ENCODE data around the gene FAM234B. TPM values are rescaled to one million over a fixed set of nuclear protein-coding genes. Genes with fewer than 3 reads are reported as not detected.
A peak's percentile ranks its signal among the peaks of the same experiment; 100 is the strongest.

The FAM234B gene
- total RNA-seq, 2 experiments from 2014 or later, result 7.4 to 7.7 TPM

DNA sequence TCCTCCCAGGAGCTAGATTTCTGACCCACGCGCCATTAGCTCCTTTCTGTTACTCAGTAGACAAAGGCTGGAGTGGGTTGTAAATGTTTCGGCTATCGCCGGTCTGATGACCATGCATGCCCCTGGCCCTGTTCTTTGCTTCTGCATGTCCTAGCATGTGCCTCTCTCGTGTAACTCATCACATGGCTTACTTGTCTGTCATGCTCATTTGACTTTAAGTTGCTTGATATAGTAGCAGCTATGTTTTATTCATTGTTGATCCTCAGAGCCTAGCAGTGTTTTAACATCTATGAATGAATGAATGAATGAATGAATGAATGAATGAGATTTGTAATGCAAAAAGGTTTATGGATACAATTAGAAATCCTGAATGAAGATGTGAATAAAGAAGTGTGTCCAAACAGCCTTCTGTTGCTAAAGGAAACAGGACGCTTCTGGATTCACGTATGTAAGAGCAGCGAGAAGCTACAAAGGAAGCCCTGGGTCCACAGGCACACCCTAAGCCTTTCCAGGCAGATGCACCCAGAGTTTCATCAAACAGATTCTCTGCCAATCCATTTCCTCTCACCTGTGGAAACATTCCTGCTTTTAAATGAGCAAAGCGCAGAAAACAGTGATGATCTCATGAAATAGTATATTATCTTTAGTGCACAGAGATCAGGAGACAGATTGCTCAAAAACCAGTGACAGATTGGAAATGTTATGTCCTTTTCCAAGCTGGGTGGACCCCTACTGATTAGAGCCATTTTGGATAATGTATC lies 55.8 kb downstream of the FAM234B start:
- DNase-seq, result no peak
- intact Hi-C loops (cut with micrococcal nuclease), result loop anchor here (2.0 kb wide), 2 partner anchors 247 to 375 kb away; no protein-coding TSS in a partner anchor
- no peak overlapping the region for H3K27ac Mint-ChIP-seq
- H3K9me3 Mint-ChIP-seq, result no peaks in the 10 kb centered on the region
- no peaks in the 10 kb centered on the region for H3K27me3 Mint-ChIP-seq (ENCODE audit: low read depth)
- no peaks in the 10 kb centered on the region for H3K36me3 Mint-ChIP-seq (ENCODE audit: low read depth)
- H3K4me1 Mint-ChIP-seq (ENCODE audit: low read depth), result peaks cover 49% of the 10 kb centered on the region
- peak overlapping the region; percentile 55 for H3K4me3 Mint-ChIP-seq
- CTCF ChIA-PET, result interaction anchor here (0.8 to 5.7 kb wide), 6 partner anchors 45 to 286 kb away, joined by 3 to 147 read pairs (median 4); partner anchors contain the start of gene EMP1

DNA sequence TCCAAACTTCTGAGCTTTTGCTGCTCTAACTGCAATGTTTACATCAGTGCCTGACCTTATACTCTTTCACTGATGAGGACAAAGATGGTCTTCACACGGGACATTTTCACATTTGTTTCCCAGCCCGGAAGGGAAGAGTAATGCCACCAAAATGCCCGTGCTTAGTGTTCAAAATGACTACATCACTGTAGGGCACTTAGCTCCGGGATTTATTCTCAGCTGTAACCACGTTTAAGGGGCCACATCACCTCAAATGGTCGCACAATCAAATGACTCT lies 56.4 kb downstream of the FAM234B start:
- intact Hi-C loops (cut with micrococcal nuclease), result loop anchor here (2.0 kb wide), 2 partner anchors 246 to 376 kb away; no protein-coding TSS in a partner anchor
- no peak for DNase-seq
- CTCF ChIA-PET, result interaction anchor here (0.8 to 5.7 kb wide), 5 partner anchors 44 to 287 kb away, joined by 3 to 147 read pairs (median 4); partner anchors contain the start of gene EMP1
- Mint-ChIP-seq H3K9me3 (no peaks in the 10 kb centered on the region), H3K27me3 (ENCODE audit: low read depth) (no peaks in the 10 kb centered on the region), H3K4me1 (ENCODE audit: low read depth) (peaks cover 49% of the 10 kb centered on the region), H3K4me3 (peak overlapping the region; percentile 55), H3K27ac (peak overlapping the region; percentile 70), H3K36me3 (ENCODE audit: low read depth) (no peaks in the 10 kb centered on the region)

DNA sequence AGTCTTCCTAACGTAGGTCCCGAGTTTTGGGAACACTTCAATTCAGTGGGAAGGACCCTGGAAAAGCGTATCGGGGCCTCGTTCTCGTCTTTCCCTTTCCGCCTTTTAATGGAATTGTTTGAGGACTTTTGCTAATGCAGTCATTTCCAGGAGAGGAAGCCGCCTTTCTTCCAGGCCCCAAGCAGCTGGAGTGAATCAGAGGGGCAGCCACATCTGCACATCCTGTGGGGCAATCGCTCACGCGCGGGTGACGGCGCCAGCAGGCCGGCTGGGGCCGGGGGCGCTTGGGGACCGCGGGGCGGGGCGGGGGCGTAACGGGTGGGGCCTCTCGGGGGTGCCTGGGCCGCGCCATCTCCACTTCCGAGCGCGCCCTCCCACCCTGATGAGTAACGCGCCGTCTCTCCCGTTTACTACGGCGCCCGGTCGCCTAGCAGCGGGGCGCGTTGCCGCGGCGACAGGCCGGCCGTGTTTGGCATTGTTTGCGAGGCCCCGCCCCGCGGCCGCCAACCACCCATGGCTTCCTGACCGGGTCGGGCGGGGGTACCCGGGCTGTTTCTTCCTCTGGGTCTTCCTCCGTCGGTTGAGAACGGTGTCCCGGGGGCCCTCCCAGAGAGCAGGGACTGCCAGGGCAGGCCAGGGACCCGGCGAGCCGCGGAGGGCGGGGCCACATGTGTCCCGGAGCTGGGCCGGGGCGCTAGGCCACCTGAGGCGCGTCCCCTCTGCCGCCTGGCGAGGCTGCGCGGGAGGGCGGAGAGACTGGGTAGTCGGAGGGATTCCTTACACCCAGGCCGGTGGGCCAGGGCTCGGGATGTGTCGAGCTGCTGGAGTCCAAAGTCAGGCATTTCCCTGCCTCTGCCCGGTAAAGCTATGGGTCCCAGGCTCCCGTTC lies 56.9 kb downstream of the FAM234B start:
- H3K4me3 Mint-ChIP-seq, result peak overlapping the region; percentile 63
- DNase-seq, result peak; percentile 91
- H3K36me3 Mint-ChIP-seq (ENCODE audit: low read depth), result no peaks in the 10 kb centered on the region
- H3K4me1 Mint-ChIP-seq (ENCODE audit: low read depth), result peaks cover 49% of the 10 kb centered on the region
- CTCF ChIA-PET, result interaction anchor here (0.6 to 5.7 kb wide), 6 partner anchors 44 to 287 kb away, joined by 3 to 147 read pairs (median 4); partner anchors contain the start of gene EMP1
- H3K27ac Mint-ChIP-seq, result peak overlapping the region; percentile 70
- H3K9me3 Mint-ChIP-seq, result no peaks in the 10 kb centered on the region
- intact Hi-C loops (cut with micrococcal nuclease), result loop anchor here (1.0 to 2.0 kb wide), 9 partner anchors 64 to 376 kb away; partner anchors contain the start of genes DDX47, EMP1 and HEBP1
- H3K27me3 Mint-ChIP-seq (ENCODE audit: low read depth), result no peaks in the 10 kb centered on the region

DNA sequence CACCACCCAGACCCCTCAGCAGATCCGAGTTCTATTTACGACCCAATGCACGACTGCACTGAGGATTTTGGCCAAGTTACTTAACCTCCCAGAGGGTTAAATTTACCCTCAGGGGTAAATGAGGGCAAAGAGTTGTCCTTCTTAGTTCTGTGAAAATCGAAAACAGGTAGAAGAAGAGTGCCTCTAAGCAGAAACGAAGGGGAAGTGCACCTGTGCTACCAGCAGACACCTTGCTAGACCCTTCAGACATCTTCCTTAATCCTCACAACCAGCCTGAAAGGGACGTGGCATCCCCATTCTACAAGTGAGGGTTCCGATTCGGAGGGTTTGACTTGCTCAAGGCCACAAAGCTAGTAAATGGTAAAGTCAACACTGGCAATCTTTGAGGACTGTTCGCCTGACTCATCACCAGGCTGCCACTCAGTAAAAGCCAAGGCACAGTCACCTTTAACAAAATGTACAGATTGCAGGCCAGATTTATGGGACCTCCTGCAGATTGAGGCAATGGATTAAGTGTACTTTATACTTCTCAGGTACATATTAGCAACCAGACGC lies 57.7 kb downstream of the FAM234B start:
- H3K4me1 Mint-ChIP-seq (ENCODE audit: low read depth), result peaks cover 49% of the 10 kb centered on the region
- no peaks in the 10 kb centered on the region for H3K36me3 Mint-ChIP-seq (ENCODE audit: low read depth)
- H3K4me3 Mint-ChIP-seq, result peak overlapping the region; percentile 63
- H3K9me3 Mint-ChIP-seq, result no peaks in the 10 kb centered on the region
- peak overlapping the region; percentile 27 for H3K27ac Mint-ChIP-seq
- CTCF ChIA-PET, result interaction anchor here (1.1 to 5.7 kb wide), 2 partner anchors 108 to 186 kb away, joined by 4 to 147 read pairs; no protein-coding TSS in a partner anchor
- H3K27me3 Mint-ChIP-seq (ENCODE audit: low read depth), result no peaks in the 10 kb centered on the region
- DNase-seq, result peak; percentile 44
- intact Hi-C loops (cut with micrococcal nuclease), result loop anchor here (1.0 to 2.0 kb wide), 9 partner anchors 63 to 377 kb away; partner anchors contain the start of genes DDX47, EMP1 and HEBP1

GRCh38 chr12:13102461-13103195 lies 58.4 kb downstream of the FAM234B start:
- H3K4me3 Mint-ChIP-seq, result no peak overlapping the region
- peaks cover 49% of the 10 kb centered on the region for H3K4me1 Mint-ChIP-seq (ENCODE audit: low read depth)
- H3K9me3 Mint-ChIP-seq, result no peaks in the 10 kb centered on the region
- H3K36me3 Mint-ChIP-seq (ENCODE audit: low read depth), result no peaks in the 10 kb centered on the region
- DNase-seq, result no peak
- intact Hi-C loops (cut with micrococcal nuclease), result loop anchor here (1.0 kb wide), 2 partner anchors 50 to 55 kb away; no protein-coding TSS in a partner anchor
- no peaks in the 10 kb centered on the region for H3K27me3 Mint-ChIP-seq (ENCODE audit: low read depth)
- CTCF ChIA-PET, result interaction anchor here (0.7 to 5.7 kb wide), 4 partner anchors 60 to 202 kb away, joined by 3 to 147 read pairs (median 4); no protein-coding TSS in a partner anchor
- H3K27ac Mint-ChIP-seq, result peak overlapping the region; percentile 27

GRCh38 chr12:13103391-13104033 lies 59.3 kb downstream of the FAM234B start, which contains the start of gene GSG1:
TSS of gene GSG1 (minus strand) at chr12:13103667. CDS start at chr12:13103512, 155 bp downstream.
- Mint-ChIP-seq H3K27me3 (ENCODE audit: low read depth) (no peaks in the 10 kb centered on the region), H3K27ac (peak within 1 kb of the TSS; percentile 54), H3K4me1 (ENCODE audit: low read depth) (peaks cover 42% of the 10 kb centered on the region), H3K9me3 (no peaks in the 10 kb centered on the region), H3K36me3 (ENCODE audit: low read depth) (no peaks in the 10 kb centered on the region), H3K4me3 (no peak within 1 kb of the TSS)
- intact Hi-C loops (cut with micrococcal nuclease), result loop anchor here (1.0 kb wide), 2 partner anchors 51 to 56 kb away; no protein-coding TSS in a partner anchor
- peak; percentile 66 for DNase-seq
- CTCF ChIA-PET, result interaction anchor here (0.8 to 5.7 kb wide), 2 partner anchors 107 to 203 kb away, joined by 3 to 147 read pairs; no protein-coding TSS in a partner anchor

GRCh38 chr12:13104409-13104808 lies 60.2 kb downstream of the FAM234B start:
- DNase-seq, result no peak
- Mint-ChIP-seq H3K4me3 (no peak overlapping the region), H3K36me3 (ENCODE audit: low read depth) (no peaks in the 10 kb centered on the region), H3K4me1 (ENCODE audit: low read depth) (peaks cover 33% of the 10 kb centered on the region), H3K27ac (no peak overlapping the region), H3K9me3 (no peaks in the 10 kb centered on the region), H3K27me3 (ENCODE audit: low read depth) (no peaks in the 10 kb centered on the region)
- CTCF ChIA-PET, result interaction anchor here (0.7 to 2.6 kb wide), 2 partner anchors 108 to 111 kb away, joined by 3 to 15 read pairs; no protein-coding TSS in a partner anchor
- intact Hi-C loops (cut with micrococcal nuclease), result no loop called here

DNA sequence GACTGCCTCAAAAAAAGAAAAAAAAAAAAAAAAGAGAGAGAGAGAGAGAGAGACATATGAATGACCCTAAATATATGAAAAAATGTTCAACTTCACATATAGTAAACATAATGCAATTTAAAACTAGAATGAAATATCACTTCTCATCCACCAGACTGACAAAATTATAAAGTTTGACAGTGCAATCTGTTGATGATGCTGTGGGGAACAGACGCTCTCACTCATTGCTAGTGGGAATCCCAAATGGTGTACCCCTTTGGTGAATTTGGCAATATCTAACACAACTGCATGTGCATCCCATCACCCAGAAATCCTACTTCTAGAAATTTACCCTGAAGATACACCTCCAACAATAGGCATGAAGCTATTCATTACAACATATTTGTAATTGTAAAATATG lies 61.6 kb downstream of the FAM234B start:
- no peak overlapping the region for H3K4me3 Mint-ChIP-seq
- intact Hi-C loops (cut with micrococcal nuclease), result no loop called here
- no peaks in the 10 kb centered on the region for H3K36me3 Mint-ChIP-seq (ENCODE audit: low read depth)
- no peak overlapping the region for H3K27ac Mint-ChIP-seq
- CTCF ChIA-PET, result interaction anchor here (0.7 to 2.6 kb wide), 3 partner anchors 106 to 508 kb away, joined by 3 to 15 read pairs (median 3); no protein-coding TSS in a partner anchor
- H3K9me3 Mint-ChIP-seq, result no peaks in the 10 kb centered on the region
- H3K4me1 Mint-ChIP-seq (ENCODE audit: low read depth), result peaks cover 22% of the 10 kb centered on the region
- no peak for DNase-seq
- no peaks in the 10 kb centered on the region for H3K27me3 Mint-ChIP-seq (ENCODE audit: low read depth)

GRCh38 chr12:13106666-13107065 lies 62.5 kb downstream of the FAM234B start:
- Mint-ChIP-seq H3K27ac (no peak overlapping the region), H3K36me3 (ENCODE audit: low read depth) (no peaks in the 10 kb centered on the region), H3K27me3 (ENCODE audit: low read depth) (no peaks in the 10 kb centered on the region), H3K9me3 (no peaks in the 10 kb centered on the region), H3K4me1 (ENCODE audit: low read depth) (peaks cover 20% of the 10 kb centered on the region), H3K4me3 (no peak overlapping the region)
- intact Hi-C loops (cut with micrococcal nuclease), result no loop called here
- CTCF ChIA-PET, result interaction anchor here (1.1 kb wide), 1 partner anchor 13 kb away, joined by 3 read pairs; no protein-coding TSS in a partner anchor
- DNase-seq, result no peak

- Mint-ChIP-seq H3K9me3 (no peaks in the 10 kb centered on the region), H3K27me3 (ENCODE audit: low read depth) (no peaks in the 10 kb centered on the region), H3K4me1 (ENCODE audit: low read depth) (no peaks in the 10 kb centered on the region), H3K27ac (no peak overlapping the region), H3K36me3 (ENCODE audit: low read depth) (no peaks in the 10 kb centered on the region), H3K4me3 (no peak overlapping the region)
- intact Hi-C loops (cut with micrococcal nuclease), result no loop called here
- CTCF ChIA-PET, result no interaction called here
- DNase-seq, result no peak
Observed at GRCh38 chr12:13112968-13113367, 68.8 kb downstream of the FAM234B start.
